GM12878 (cell line): ENCODE results near the gene SSC4D.

ENCODE experiments used
- ATF7 ChIP-seq: fragments of 450-650 bp; IDR thresholded peaks from 2 replicates; pipeline ENCODE4 v1.6.1; 2016; ENCODE audit warnings: low read depth, mild to moderate bottlenecking
- CTCF ChIP-seq, 3 experiments: IDR thresholded peaks in 2 of 3; conservative IDR thresholded peaks in 1 of 3; 2 replicates each; pipeline ENCODE4 v1.5.1; 2011; ENCODE audit warnings: low read depth in 3 of 3, low read length in 3 of 3, mild to moderate bottlenecking in 3 of 3, control low read depth in 2 of 3, moderate library complexity in 2 of 3, inconsistent platforms in 1 of 3, mixed read lengths in 1 of 3; ENCODE audit not compliant: control insufficient read depth in 2 of 3, insufficient read depth in 1 of 3; ENCODE audit errors: extremely low read depth in 1 of 3
- JUND ChIP-seq: IDR thresholded peaks from 2 replicates; pipeline ENCODE4 v1.6.1; 2012; ENCODE audit warnings: low read depth, mild to moderate bottlenecking, low read length, improper control_type of control experiment, moderate library complexity
- REST ChIP-seq: IDR thresholded peaks from 2 replicates; pipeline ENCODE4 v1.6.1; 2012; ENCODE audit warnings: mild to moderate bottlenecking, low read depth, low read length

GRCh38 chr7:76347710-76348109 is 61.8 kb downstream of the SSC4D start:
- TF ChIP-seq ATF7: no peak
- no peak for TF ChIP-seq CTCF (IDR thresholded peaks at IDR 0.05 in 2 of 3, conservative IDR thresholded peaks at IDR 0.05 in 1 of 3; ENCODE audit: control insufficient read depth in 2 of 3, extremely low read depth in 1 of 3, insufficient read depth in 1 of 3, low read depth in 3 of 3, low read length in 3 of 3)
- no peak for TF ChIP-seq JUND
- no peak for TF ChIP-seq REST
